Fibroblast of pulmonary artery (primary cell): ENCODE measurements around the gene PTPN7.

ENCODE experiments used
- DNase-seq: peaks from one replicate; pipeline ENCODE4 v3.0.0-alpha.2; 2010; ENCODE audit warnings: low read depth
- H3K4me3 ChIP-seq: replicated peaks from 2 replicates; pipeline ENCODE4 v1.5.1; 2011; ENCODE audit warnings: low read depth, mild to moderate bottlenecking, control low read depth, low read length, moderate library complexity
- TF ChIP-seq, protein P1 (sequence below): IDR thresholded peaks from 2 replicates; pipeline ENCODE4 v1.5.1; 2011; ENCODE audit warnings: mild to moderate bottlenecking, control low read depth, low read length, inconsistent platforms; ENCODE audit errors: missing control alignments

Gene PTPN7

DNA sequence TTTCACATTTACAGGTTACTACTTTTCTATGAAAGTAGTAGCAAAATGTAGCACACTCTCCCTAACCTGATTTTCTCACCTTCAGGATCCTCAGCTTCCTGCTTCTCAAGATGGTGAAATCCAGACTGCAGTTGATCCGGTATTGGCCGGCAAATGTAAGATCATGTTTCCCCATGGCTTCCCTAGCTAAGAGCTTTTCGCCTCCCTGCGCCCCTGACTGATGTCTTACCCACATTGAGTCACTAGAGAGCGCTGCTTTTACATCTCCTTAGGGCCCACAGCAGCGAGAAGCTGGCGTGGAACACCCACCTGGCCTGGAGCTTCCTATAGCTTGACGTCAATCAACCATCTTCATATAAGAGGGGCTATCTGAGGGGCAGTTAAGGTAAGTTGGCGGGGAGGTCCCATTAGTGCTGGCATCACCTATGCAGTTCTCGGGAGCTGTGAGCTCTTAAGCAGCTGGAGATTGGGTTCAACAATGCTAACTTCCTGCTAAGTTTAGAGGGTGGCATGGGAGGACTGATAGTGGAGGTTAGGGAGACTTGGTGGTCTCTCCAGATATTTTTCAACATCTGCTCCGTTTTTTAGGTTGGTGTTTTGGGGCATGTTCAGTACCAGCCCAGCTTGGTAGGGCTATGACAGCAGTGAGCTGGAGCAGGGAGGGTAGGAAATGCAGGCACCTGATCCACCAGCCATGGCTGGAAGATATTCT lies 5.5 kb downstream of the PTPN7 start:
- DNase-seq, result peak; percentile 76
- H3K4me3 ChIP-seq, result no peak overlapping the region
- TF ChIP-seq, protein P1, sequence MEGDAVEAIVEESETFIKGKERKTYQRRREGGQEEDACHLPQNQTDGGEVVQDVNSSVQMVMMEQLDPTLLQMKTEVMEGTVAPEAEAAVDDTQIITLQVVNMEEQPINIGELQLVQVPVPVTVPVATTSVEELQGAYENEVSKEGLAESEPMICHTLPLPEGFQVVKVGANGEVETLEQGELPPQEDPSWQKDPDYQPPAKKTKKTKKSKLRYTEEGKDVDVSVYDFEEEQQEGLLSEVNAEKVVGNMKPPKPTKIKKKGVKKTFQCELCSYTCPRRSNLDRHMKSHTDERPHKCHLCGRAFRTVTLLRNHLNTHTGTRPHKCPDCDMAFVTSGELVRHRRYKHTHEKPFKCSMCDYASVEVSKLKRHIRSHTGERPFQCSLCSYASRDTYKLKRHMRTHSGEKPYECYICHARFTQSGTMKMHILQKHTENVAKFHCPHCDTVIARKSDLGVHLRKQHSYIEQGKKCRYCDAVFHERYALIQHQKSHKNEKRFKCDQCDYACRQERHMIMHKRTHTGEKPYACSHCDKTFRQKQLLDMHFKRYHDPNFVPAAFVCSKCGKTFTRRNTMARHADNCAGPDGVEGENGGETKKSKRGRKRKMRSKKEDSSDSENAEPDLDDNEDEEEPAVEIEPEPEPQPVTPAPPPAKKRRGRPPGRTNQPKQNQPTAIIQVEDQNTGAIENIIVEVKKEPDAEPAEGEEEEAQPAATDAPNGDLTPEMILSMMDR, result peak; percentile 66

DNA sequence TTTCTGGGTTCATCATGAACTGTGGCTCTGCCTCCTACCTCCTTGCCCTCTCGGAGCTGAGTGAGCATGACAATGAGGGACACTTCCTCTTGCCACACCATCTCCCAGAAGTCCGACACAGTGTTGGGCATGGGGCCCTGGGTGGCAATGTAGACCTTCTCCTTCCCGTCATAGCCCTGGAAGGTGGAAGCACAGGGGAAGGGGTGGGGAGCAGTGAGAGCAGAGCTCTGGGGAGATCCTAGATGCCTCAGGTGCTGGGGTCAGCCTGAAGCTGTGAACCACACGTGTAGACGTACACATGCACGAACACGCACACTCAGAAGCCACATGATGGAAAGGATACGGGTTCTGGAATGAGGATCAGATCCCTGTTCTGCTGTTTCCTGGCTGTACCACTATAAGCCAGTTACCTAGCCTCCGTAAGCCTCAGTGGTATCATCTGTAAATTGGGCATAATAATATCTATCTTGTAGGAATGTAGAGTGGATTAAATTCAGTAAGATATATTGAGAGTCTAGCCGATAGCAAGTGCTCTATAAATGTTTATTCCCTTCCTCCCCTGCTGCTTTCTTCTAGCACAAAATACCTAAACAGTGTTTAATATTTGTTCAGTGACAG lies 6.1 kb downstream of the PTPN7 start:
- DNase-seq, result no peak
- H3K4me3 ChIP-seq, result no peak overlapping the region
- TF ChIP-seq, protein P1, result no peak

DNA sequence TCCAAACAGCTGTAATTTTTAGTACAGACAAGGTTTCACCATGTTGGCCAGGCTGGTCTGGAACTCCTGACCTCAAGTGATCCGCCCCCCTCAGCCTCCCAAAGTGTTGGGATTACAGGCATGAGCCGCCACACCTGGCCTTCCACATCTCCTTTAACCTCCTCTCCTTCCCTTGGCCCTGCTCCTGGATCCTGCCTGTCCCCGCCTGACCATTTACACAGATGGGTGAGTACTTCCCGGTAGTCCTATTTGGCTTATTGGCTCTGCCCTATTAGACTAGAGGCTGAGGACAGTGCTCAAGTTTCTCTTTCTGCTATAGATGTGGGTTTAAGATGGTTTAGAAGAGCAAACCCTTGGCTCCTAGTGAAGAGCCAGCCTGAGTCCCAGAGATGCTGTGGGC lies 7.1 kb downstream of the PTPN7 start:
- H3K4me3 ChIP-seq, result no peak overlapping the region
- TF ChIP-seq, protein P1, result no peak
- no peak for DNase-seq

DNA sequence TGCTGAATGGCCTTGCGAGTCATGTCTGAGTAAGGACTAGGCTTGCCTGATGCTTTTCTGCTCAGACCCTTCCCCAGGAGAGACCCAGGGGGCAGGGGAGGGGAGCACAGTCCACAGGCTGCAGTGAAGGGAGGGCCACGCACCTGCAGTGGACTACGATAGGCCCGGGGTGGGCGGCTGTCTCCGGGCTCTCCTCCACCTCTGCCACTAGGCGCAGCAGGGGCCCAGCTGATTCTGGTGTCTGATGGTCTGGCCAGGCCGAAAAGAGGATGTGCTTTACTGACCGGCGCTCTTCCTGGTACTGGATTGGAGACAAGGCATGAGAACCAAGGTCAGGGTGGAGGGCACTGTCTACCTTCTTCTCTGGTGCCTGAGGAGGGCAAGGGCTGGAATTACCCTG lies 8.0 kb downstream of the PTPN7 start:
- H3K4me3 ChIP-seq, result no peak overlapping the region
- TF ChIP-seq, protein P1, result no peak
- DNase-seq, result no peak

DNA sequence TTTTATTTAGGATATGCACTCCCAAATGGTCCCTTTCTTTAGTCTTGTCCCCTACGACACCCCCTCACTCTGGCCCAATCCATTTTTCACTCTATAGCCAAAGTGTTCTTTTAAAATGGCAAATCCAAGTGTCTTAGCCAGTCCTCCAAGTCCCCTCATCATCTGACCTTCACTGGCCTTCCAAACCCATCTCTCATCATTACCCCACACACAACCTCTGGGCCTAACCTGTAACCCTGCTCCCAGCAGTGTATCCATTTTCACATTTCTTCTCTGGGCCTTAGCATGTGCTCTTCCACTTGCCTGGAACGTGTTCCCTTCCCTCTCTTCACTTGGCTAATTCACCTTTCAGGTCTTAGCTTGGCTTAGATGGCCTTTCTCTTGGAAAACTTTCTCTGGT lies 9.4 kb downstream of the PTPN7 start:
- H3K4me3 ChIP-seq, result no peak overlapping the region
- TF ChIP-seq, protein P1, result no peak
- DNase-seq, result no peak

DNA sequence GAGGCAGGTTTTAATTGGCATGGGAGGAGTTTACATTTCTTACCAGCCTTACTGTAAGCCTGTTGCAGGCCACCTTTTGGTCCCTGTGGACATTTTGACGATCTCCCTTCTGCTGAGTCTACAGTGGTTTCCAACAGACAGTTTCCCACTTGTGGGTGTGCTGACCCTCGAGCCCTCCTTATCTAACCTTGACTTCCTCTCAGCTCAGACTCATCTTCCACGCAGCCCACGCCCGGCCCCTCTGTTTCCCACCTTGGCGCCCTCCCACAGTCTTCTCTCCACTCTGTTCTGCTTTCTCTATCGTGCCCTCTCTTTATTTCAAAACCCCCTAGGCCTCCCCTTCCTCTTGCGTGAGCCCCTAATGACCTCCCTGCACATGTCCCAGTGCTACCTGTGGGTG lies 9.8 kb downstream of the PTPN7 start:
- TF ChIP-seq, protein P1, result no peak

DNA sequence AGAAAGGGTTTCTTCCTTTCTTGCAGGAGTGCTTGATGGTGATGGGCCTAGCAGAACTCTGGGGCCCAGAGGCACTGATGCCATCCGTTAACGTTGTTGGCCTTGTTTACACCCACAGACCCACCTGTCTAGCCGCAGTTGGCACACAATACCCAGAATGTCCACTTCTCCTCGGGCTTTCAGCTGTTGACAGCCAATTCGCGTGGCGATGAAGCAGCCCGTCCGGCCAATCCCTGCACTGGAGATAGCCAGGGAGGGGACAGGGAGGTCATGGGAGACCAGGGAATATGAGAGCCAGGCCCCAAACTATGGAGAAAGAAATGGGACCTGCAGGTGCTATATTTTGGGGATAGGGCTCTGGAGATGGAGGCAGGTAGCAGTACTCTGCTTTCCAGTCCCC lies 10.2 kb downstream of the PTPN7 start:
- TF ChIP-seq, protein P1, result no peak
- no peak for DNase-seq
- H3K4me3 ChIP-seq, result no peak overlapping the region

More for the DNA sequence above, 9.8 kb downstream of the PTPN7 start:
- H3K4me3 ChIP-seq, result no peak overlapping the region
- DNase-seq, result no peak
